ENCODE data around the gene CACNA1A. TPM values are rescaled to one million over a fixed set of nuclear protein-coding genes. Genes with fewer than 3 reads are reported as not detected.

Gene CACNA1A
- total and polyA plus RNA-seq, 2 of the 13 experiments (the other 11 are each of a cell fraction or from before 2014, with no cell fraction given): not detected

DNA sequence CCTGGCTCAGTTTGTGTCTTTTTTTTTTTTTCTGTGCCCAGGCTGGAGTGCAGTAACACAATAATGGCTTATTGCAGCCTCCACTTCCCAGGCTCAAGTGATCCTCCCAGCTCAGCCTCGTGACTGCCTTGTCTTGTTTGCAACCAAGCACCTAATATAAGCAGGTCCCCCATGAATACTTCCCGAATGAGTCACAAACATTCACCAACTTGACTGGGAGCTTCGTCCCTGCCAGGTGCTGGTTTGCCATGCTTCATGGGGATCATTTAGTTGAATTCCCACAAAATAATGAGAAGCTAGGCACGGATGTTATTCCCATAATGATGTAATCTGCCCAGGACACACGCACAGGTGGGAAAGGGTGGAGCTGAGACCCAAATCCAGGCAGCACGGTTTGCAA is 176.5 kb downstream of the CACNA1A start:
- no peaks in the 10 kb centered on the region for H3K36me3 ChIP-seq (replicated peaks in 1 of 2; ENCODE audit: control insufficient read depth in 1 of 2, insufficient read depth in 2 of 2, low read length in 2 of 2)
- intact Hi-C loops (cut with micrococcal nuclease; ENCODE audit: unreplicated experiment) (no loop called here), in situ Hi-C loops (cut with HindIII; ENCODE audit: extremely low pct_ligation_motif_present, low pct_unique_long_range_greater_than_20kb) (no loop called here)
- H3K27me3 ChIP-seq (ENCODE audit: control insufficient read depth in 1 of 2, insufficient read depth in 2 of 2, low read length in 2 of 2): no peaks in the 10 kb centered on the region
- H2AFZ ChIP-seq (ENCODE audit: low read length): no peak overlapping the region
- 0% methylated on average over 6 of the region's 6 CpGs for WGBS (ENCODE audit: low lambda C conversion rate)
- FAIRE-seq (no peak), DNase-seq (ENCODE audit: low spot score) (no peak), ATAC-seq (no peak)
- H3K4me3 ChIP-seq (replicated peaks in 1 of 3; ENCODE audit: insufficient read depth in 1 of 3, low read depth in 2 of 3, low read length in 3 of 3): no peak overlapping the region
- H3K9ac ChIP-seq (ENCODE audit: insufficient read depth, low read depth, low read length): no peak overlapping the region
- no peaks in the 10 kb centered on the region for H3K79me2 ChIP-seq (ENCODE audit: insufficient read depth, low read length)
- no peaks in the 10 kb centered on the region for H3K4me1 ChIP-seq (ENCODE audit: insufficient read depth, low read length)
- TF ChIP-seq, protein P1, sequence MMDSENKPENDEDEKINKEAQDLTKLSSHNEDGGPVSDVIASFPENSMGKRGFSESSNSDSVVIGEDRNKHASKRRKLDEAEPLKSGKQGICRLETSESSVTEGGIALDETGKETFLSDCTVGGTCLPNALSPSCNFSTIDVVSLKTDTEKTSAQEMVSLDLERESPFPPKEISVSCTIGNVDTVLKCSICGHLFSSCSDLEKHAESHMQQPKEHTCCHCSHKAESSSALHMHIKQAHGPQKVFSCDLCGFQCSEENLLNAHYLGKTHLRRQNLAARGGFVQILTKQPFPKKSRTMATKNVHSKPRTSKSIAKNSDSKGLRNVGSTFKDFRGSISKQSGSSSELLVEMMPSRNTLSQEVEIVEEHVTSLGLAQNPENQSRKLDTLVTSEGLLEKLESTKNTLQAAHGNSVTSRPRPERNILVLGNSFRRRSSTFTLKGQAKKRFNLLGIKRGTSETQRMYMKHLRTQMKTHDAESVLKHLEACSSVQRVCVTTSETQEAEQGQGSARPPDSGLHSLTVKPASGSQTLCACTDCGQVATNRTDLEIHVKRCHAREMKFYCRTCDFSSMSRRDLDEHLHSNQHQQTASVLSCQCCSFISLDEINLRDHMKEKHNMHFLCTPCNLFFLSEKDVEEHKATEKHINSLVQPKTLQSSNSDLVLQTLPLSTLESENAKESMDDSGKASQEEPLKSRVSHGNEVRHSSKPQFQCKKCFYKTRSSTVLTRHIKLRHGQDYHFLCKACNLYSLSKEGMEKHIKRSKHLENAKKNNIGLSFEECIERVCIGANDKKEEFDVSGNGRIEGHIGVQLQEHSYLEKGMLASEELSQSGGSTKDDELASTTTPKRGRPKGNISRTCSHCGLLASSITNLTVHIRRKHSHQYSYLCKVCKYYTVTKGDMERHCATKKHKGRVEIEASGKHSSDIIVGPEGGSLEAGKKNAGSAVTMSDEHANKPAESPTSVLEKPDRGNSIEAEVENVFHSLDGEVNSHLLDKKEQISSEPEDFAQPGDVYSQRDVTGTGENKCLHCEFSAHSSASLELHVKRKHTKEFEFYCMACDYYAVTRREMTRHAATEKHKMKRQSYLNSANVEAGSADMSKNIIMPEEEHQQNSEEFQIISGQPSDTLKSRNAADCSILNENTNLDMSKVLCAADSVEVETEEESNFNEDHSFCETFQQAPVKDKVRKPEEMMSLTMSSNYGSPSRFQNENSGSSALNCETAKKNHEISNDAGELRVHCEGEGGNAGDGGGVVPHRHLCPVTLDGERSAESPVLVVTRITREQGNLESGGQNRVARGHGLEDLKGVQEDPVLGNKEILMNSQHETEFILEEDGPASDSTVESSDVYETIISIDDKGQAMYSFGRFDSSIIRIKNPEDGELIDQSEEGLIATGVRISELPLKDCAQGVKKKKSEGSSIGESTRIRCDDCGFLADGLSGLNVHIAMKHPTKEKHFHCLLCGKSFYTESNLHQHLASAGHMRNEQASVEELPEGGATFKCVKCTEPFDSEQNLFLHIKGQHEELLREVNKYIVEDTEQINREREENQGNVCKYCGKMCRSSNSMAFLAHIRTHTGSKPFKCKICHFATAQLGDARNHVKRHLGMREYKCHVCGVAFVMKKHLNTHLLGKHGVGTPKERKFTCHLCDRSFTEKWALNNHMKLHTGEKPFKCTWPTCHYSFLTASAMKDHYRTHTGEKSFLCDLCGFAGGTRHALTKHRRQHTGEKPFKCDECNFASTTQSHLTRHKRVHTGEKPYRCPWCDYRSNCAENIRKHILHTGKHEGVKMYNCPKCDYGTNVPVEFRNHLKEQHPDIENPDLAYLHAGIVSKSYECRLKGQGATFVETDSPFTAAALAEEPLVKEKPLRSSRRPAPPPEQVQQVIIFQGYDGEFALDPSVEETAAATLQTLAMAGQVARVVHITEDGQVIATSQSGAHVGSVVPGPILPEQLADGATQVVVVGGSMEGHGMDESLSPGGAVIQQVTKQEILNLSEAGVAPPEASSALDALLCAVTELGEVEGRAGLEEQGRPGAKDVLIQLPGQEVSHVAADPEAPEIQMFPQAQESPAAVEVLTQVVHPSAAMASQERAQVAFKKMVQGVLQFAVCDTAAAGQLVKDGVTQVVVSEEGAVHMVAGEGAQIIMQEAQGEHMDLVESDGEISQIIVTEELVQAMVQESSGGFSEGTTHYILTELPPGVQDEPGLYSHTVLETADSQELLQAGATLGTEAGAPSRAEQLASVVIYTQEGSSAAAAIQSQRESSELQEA (CRISPR knock-in tag; IDR thresholded peaks at IDR 0.05; ENCODE audit: not compliant biosample characterization): no peak
- TF ChIP-seq ZNF260 (CRISPR knock-in tag; IDR thresholded peaks at IDR 0.05; ENCODE audit: borderline replicate concordance, low read depth) (no peak), ZSCAN31 (CRISPR knock-in tag; IDR thresholded peaks at IDR 0.05; ENCODE audit: low read depth) (no peak), JUN (CRISPR knock-in tag; IDR thresholded peaks at IDR 0.05) (no peak), PITX1 (CRISPR knock-in tag; IDR thresholded peaks at IDR 0.05) (no peak), ATRX (CRISPR knock-in tag; IDR thresholded peaks at IDR 0.05; ENCODE audit: borderline replicate concordance) (no peak)
- TF ChIP-seq, protein P2, sequence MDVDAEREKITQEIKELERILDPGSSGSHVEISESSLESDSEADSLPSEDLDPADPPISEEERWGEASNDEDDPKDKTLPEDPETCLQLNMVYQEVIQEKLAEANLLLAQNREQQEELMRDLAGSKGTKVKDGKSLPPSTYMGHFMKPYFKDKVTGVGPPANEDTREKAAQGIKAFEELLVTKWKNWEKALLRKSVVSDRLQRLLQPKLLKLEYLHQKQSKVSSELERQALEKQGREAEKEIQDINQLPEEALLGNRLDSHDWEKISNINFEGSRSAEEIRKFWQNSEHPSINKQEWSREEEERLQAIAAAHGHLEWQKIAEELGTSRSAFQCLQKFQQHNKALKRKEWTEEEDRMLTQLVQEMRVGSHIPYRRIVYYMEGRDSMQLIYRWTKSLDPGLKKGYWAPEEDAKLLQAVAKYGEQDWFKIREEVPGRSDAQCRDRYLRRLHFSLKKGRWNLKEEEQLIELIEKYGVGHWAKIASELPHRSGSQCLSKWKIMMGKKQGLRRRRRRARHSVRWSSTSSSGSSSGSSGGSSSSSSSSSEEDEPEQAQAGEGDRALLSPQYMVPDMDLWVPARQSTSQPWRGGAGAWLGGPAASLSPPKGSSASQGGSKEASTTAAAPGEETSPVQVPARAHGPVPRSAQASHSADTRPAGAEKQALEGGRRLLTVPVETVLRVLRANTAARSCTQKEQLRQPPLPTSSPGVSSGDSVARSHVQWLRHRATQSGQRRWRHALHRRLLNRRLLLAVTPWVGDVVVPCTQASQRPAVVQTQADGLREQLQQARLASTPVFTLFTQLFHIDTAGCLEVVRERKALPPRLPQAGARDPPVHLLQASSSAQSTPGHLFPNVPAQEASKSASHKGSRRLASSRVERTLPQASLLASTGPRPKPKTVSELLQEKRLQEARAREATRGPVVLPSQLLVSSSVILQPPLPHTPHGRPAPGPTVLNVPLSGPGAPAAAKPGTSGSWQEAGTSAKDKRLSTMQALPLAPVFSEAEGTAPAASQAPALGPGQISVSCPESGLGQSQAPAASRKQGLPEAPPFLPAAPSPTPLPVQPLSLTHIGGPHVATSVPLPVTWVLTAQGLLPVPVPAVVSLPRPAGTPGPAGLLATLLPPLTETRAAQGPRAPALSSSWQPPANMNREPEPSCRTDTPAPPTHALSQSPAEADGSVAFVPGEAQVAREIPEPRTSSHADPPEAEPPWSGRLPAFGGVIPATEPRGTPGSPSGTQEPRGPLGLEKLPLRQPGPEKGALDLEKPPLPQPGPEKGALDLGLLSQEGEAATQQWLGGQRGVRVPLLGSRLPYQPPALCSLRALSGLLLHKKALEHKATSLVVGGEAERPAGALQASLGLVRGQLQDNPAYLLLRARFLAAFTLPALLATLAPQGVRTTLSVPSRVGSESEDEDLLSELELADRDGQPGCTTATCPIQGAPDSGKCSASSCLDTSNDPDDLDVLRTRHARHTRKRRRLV (CRISPR knock-in tag; IDR thresholded peaks at IDR 0.05): no peak
- peaks cover 4% of the 10 kb centered on the region; the same call in 1 of the 2 replicates for H3K9me3 ChIP-seq (ENCODE audit: low read length)
- ChIA-PET CTCF (ENCODE audit: low intra/inter-chr PET ratio, low total read pairs) (no interaction called here), POLR2A (no interaction called here)
- no peak overlapping the region for H3K27ac ChIP-seq (ENCODE audit: extremely low read length, insufficient read depth, low read length)
- H4K20me1 ChIP-seq (ENCODE audit: insufficient read depth, low read length): no peaks in the 10 kb centered on the region
- no peak overlapping the region for H3K4me2 ChIP-seq (ENCODE audit: low read depth, low read length)
- no TSS peak for BruUV-seq (replicated peaks)

All from HepG2 (cell line).